ENCODE data around the gene MDGA2.

DNA sequence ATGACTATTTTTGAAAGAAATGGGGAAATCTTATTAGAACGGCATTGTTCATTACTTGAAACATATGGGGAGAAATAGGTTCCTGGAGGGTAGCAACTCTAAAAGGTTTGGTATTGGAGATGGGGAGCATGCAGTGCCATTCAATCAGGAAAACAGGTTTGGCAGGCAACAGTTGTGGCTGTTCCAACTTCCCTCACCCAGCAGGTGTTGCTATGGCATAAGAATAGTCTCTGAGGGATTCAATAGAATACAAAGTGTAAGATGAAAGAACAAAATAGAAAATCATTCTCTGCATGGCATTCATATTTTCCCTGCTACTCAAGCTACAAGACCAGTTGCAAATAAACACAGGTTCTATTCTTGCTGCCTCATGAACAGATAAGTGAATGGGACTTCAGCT lies 630.6 kb downstream of the MDGA2 start:
- TF ChIP-seq POLR2A (IDR thresholded peaks at IDR 0.05) = no peak
- TF ChIP-seq, protein P1, sequence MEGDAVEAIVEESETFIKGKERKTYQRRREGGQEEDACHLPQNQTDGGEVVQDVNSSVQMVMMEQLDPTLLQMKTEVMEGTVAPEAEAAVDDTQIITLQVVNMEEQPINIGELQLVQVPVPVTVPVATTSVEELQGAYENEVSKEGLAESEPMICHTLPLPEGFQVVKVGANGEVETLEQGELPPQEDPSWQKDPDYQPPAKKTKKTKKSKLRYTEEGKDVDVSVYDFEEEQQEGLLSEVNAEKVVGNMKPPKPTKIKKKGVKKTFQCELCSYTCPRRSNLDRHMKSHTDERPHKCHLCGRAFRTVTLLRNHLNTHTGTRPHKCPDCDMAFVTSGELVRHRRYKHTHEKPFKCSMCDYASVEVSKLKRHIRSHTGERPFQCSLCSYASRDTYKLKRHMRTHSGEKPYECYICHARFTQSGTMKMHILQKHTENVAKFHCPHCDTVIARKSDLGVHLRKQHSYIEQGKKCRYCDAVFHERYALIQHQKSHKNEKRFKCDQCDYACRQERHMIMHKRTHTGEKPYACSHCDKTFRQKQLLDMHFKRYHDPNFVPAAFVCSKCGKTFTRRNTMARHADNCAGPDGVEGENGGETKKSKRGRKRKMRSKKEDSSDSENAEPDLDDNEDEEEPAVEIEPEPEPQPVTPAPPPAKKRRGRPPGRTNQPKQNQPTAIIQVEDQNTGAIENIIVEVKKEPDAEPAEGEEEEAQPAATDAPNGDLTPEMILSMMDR (IDR thresholded peaks at IDR 0.05) = no peak
